MM.1S (cell line): ENCODE data around the gene GABRB3.

Source experiments
- DNase-seq: peaks from one replicate; pipeline ENCODE4 v3.0.0-alpha.2; 2015
- H2AFZ ChIP-seq: fragments of 300-600 bp; sonication (generic); 2 replicates; pipeline ENCODE4 v1.6.0; 2016; ENCODE audit warnings: antibody characterized with exemption, low read length
- H3F3A ChIP-seq: fragments of 300-600 bp; sonication (generic); 2 replicates; pipeline ENCODE4 v1.6.1; 2016; ENCODE audit warnings: mild to moderate bottlenecking, antibody characterized with exemption, low read length, moderate library complexity, mixed read lengths; ENCODE audit not compliant: insufficient read depth
- H3K27ac ChIP-seq: fragments of 300-600 bp; sonication (generic); 2 replicates; pipeline ENCODE4 v1.5.1; 2016; ENCODE audit warnings: mild to moderate bottlenecking, low read length
- H3K27me3 ChIP-seq: fragments of 300-600 bp; sonication (generic); replicated peaks from 2 replicates; pipeline ENCODE4 v1.6.0; 2016; ENCODE audit warnings: low read length; ENCODE audit not compliant: insufficient read depth
- H3K36me3 ChIP-seq: fragments of 300-600 bp; sonication (generic); replicated peaks from 2 replicates; pipeline ENCODE4 v1.6.1; 2016; ENCODE audit warnings: mild to moderate bottlenecking, low read length, mixed read lengths; ENCODE audit not compliant: insufficient read depth
- H3K4me1 ChIP-seq: fragments of 300-600 bp; sonication (generic); 2 replicates; pipeline ENCODE4 v1.6.1; 2016; ENCODE audit warnings: low read length, mixed read lengths
- H3K4me2 ChIP-seq: fragments of 300-600 bp; sonication (generic); 2 replicates; pipeline ENCODE4 v1.6.0; 2016; ENCODE audit warnings: low read depth, low read length
- H3K4me3 ChIP-seq: fragments of 300-600 bp; sonication (generic); 2 replicates; pipeline ENCODE4 v1.5.1; 2016; ENCODE audit warnings: low read length, mixed read lengths
- H3K79me2 ChIP-seq: fragments of 300-600 bp; sonication (generic); 2 replicates; pipeline ENCODE4 v1.6.1; 2016; ENCODE audit warnings: mixed run types, low read length, mixed read lengths
- H3K9ac ChIP-seq: fragments of 300-600 bp; sonication (generic); 2 replicates; pipeline ENCODE4 v1.6.1; 2016; ENCODE audit warnings: low read length, mixed read lengths
- H3K9me2 ChIP-seq: fragments of 300-600 bp; sonication (generic); replicated peaks from 2 replicates; pipeline ENCODE4 v1.6.1; 2016; ENCODE audit warnings: mild to moderate bottlenecking, low read length, mixed read lengths; ENCODE audit not compliant: insufficient read depth
- H3K9me3 ChIP-seq: fragments of 300-600 bp; sonication (generic); replicated peaks from 2 replicates; pipeline ENCODE4 v1.6.1; 2016; ENCODE audit warnings: mild to moderate bottlenecking, low read length, mixed read lengths; ENCODE audit not compliant: insufficient read depth
- H4K20me1 ChIP-seq: fragments of 300-600 bp; sonication (generic); 2 replicates; pipeline ENCODE4 v1.6.1; 2016; ENCODE audit warnings: mild to moderate bottlenecking, low read length, moderate library complexity, mixed read lengths; ENCODE audit not compliant: insufficient read depth
- CTCF ChIP-seq: fragments of 300-600 bp; sonication (generic); IDR thresholded peaks from 2 replicates; pipeline ENCODE4 v1.5.1; 2016; ENCODE audit warnings: antibody characterized with exemption, low read length, mixed read lengths
- EZH2 ChIP-seq: fragments of 300-600 bp; sonication (generic); optimal IDR thresholded peaks from 2 replicates; pipeline ENCODE3; 2017; ENCODE audit warnings: low read depth, mild to moderate bottlenecking, antibody characterized with exemption, low read length, mixed read lengths
- EZH2phosphoT487 ChIP-seq: fragments of 300-600 bp; sonication (generic); IDR thresholded peaks from 2 replicates; pipeline ENCODE4 v1.6.1; 2018; ENCODE audit warnings: antibody characterized with exemption, low read length

GABRB3 gene

DNA sequence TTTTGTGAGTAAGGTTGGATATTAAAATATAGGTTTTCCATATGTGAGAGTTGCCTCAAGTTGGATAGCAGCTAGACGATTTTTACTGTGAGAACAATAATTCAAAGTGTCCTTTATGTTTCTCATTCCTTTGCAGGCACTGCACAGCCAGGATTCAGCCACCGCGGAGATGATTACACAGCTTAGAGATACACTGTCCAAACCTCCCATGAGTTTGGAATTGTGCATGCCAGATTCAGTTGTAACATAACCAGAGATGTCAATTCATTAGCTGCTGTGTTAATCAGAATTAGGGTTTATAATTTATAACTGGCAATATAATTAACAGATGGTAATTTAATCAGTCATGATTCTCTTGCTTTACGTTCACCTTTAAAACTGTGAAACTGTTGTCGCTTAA, 132.3 kb downstream of the GABRB3 start:
- Histone ChIP-seq H3K4me3 (no peak overlapping the region), H3K36me3 (no peaks in the 10 kb centered on the region), H3K27ac (no peak overlapping the region), H4K20me1 (no peaks in the 10 kb centered on the region), H3K4me2 (no peak overlapping the region), H3K4me1 (no peaks in the 10 kb centered on the region), H3F3A (no peaks in the 10 kb centered on the region), H2AFZ (no peak overlapping the region), H3K27me3 (no peaks in the 10 kb centered on the region), H3K9ac (no peak overlapping the region), H3K9me3 (no peaks in the 10 kb centered on the region), H3K79me2 (no peaks in the 10 kb centered on the region), H3K9me2 (no peaks in the 10 kb centered on the region)
- no peak for TF ChIP-seq EZH2phosphoT487
- DNase-seq, result no peak

DNA sequence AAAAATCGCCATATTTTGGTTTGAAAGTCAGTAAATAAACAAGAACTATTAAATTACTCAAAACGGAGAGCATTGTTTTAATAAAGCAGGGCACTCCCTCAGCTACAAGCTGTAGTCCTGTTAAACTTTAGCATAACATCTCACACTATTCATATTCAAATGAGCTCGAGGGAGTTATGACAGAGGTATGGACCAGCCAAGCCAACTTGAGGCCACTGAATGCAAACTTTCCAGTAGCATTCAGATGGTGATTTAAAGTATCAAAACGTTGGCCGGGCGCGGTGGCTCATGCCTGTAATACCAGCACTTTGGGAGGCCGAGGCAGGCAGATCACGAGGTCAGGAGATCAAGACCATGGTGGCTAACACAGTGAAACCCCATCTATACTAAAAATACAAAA, 132.9 kb downstream of the GABRB3 start:
- Histone ChIP-seq H3K4me1 (no peaks in the 10 kb centered on the region), H3K27ac (no peak overlapping the region), H2AFZ (no peak overlapping the region), H3K79me2 (no peaks in the 10 kb centered on the region), H3K9me3 (no peaks in the 10 kb centered on the region), H3K4me2 (no peak overlapping the region), H3K27me3 (no peaks in the 10 kb centered on the region), H3F3A (no peaks in the 10 kb centered on the region), H3K9me2 (no peaks in the 10 kb centered on the region), H3K9ac (no peak overlapping the region), H3K36me3 (no peaks in the 10 kb centered on the region), H4K20me1 (no peaks in the 10 kb centered on the region), H3K4me3 (no peak overlapping the region)
- TF ChIP-seq EZH2phosphoT487 (no peak), CTCF (no peak), EZH2 (no peak)
- no peak for DNase-seq

DNA sequence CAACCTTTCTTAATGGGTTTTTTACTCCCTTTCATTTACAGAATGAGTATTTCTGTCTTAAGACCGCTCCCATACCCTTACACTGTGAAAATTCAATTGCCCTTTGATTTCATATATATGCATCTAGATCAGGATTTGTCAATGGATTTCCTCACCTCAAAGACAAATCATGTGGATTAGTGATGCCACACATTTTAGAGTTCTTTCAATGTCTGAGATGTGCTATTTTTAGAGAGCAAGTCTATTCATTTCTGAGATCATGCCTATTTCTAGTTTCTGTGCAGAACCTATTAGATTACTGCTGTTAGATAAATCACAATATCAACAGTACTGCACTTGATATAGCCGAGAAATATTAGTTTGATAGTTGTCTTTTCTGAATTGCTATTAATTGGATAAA, 137.3 kb downstream of the GABRB3 start:
- Histone ChIP-seq H3K9me3 (no peaks in the 10 kb centered on the region), H2AFZ (no peak overlapping the region), H3K79me2 (no peaks in the 10 kb centered on the region), H3K36me3 (no peaks in the 10 kb centered on the region), H3K4me2 (no peak overlapping the region), H3K4me1 (no peaks in the 10 kb centered on the region), H3K27ac (no peak overlapping the region), H3K4me3 (no peak overlapping the region), H3F3A (no peaks in the 10 kb centered on the region), H3K9me2 (no peaks in the 10 kb centered on the region), H3K9ac (no peak overlapping the region), H4K20me1 (no peaks in the 10 kb centered on the region), H3K27me3 (no peaks in the 10 kb centered on the region)
- no peak for TF ChIP-seq EZH2phosphoT487
- TF ChIP-seq EZH2, result no peak
- no peak for TF ChIP-seq CTCF
- no peak for DNase-seq

GRCh38 chr15:26635105-26635504, 137.8 kb downstream of the GABRB3 start:
- no peak overlapping the region for H3K9ac ChIP-seq
- H3K4me1 ChIP-seq, result no peaks in the 10 kb centered on the region
- no peak overlapping the region for H3K27ac ChIP-seq
- no peaks in the 10 kb centered on the region for H3K9me3 ChIP-seq
- no peaks in the 10 kb centered on the region for H3K9me2 ChIP-seq
- no peak overlapping the region for H3K4me3 ChIP-seq
- no peaks in the 10 kb centered on the region for H4K20me1 ChIP-seq
- H3K27me3 ChIP-seq, result no peaks in the 10 kb centered on the region
- DNase-seq, result no peak
- H3F3A ChIP-seq, result no peaks in the 10 kb centered on the region
- H3K4me2 ChIP-seq, result no peak overlapping the region
- no peaks in the 10 kb centered on the region for H3K79me2 ChIP-seq
- TF ChIP-seq EZH2phosphoT487 (no peak), CTCF (no peak), EZH2 (no peak)
- H3K36me3 ChIP-seq, result no peaks in the 10 kb centered on the region
- no peak overlapping the region for H2AFZ ChIP-seq
